ENCODE measurements around the gene PHLPP1. TPM values are rescaled to one million over a fixed set of nuclear protein-coding genes. Genes with fewer than 3 reads are reported as not detected.

The PHLPP1 gene
- total RNA-seq, 1 donor from 2014 or later, result 47.3 TPM

DNA sequence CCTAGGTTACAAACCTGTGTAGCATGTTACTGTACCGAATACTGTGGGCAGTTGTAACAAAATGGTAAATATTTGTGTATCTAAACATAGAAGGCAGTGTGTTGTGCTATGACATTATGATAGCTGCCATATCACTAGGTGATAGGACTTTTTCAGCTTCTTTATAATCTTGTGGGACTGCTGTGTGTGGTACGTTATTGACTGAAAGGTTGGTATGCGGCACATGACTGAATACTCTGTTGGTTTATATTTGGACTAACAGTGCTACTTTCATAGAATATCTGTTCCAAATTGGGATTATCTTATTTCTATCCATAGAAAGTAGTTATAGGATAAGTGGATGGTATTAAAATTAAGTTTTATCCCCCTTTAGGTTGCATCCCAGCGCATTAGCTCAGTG lies 144.7 kb downstream of the PHLPP1 start:
- Mint-ChIP-seq H3K36me3 (ENCODE audit: low read depth, unreplicated experiment) (peaks cover 14% of the 10 kb centered on the region), H3K27me3 (ENCODE audit: unreplicated experiment) (peaks cover 3% of the 10 kb centered on the region), H3K4me3 (ENCODE audit: unreplicated experiment) (no peak overlapping the region), H3K27ac (ENCODE audit: unreplicated experiment) (no peak overlapping the region), H3K9me3 (ENCODE audit: unreplicated experiment) (no peaks in the 10 kb centered on the region), H3K4me1 (ENCODE audit: unreplicated experiment) (peaks cover 18% of the 10 kb centered on the region)
- TF ChIP-seq CTCF (IDR thresholded peaks at IDR 0.05; ENCODE audit: unreplicated experiment), result no peak
- DNase-seq (ENCODE audit: low spot score), result no peak

- DNase-seq (ENCODE audit: low spot score), result no peak
- Mint-ChIP-seq H3K4me1 (ENCODE audit: unreplicated experiment) (peaks cover 11% of the 10 kb centered on the region), H3K36me3 (ENCODE audit: low read depth, unreplicated experiment) (peaks cover 6% of the 10 kb centered on the region), H3K9me3 (ENCODE audit: unreplicated experiment) (no peaks in the 10 kb centered on the region), H3K27ac (ENCODE audit: unreplicated experiment) (no peak overlapping the region), H3K27me3 (ENCODE audit: unreplicated experiment) (peaks cover 3% of the 10 kb centered on the region), H3K4me3 (ENCODE audit: unreplicated experiment) (no peak overlapping the region)
- no peak for TF ChIP-seq CTCF (IDR thresholded peaks at IDR 0.05; ENCODE audit: unreplicated experiment)
These were observed 147.1 kb downstream of the PHLPP1 start for GRCh38 chr18:62862466-62862865.

DNA sequence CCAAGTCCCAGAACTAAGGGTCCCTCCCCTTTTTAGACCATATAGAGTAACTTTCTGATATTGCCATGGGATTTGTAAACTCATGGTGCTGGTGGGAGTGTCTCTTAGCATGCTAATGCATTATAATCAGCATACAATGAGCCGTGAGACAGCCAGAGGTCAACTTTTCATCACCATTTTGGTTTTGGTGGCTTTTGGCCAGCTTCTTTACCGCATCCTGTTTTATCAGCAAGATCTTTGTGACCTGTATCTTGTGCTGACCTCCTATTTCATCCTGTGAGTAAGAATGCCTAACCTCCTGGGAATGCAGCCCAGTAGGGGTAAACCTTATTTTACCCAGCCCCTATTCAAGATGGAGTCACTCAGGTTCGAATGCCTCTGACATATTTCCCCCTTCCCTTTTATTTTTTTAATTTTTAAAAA lies 148.2 kb downstream of the PHLPP1 start:
- Mint-ChIP-seq H3K27ac (ENCODE audit: unreplicated experiment) (no peak overlapping the region), H3K36me3 (ENCODE audit: low read depth, unreplicated experiment) (peaks cover 6% of the 10 kb centered on the region), H3K9me3 (ENCODE audit: unreplicated experiment) (no peaks in the 10 kb centered on the region), H3K4me1 (ENCODE audit: unreplicated experiment) (peaks cover 3% of the 10 kb centered on the region), H3K27me3 (ENCODE audit: unreplicated experiment) (peaks cover 3% of the 10 kb centered on the region), H3K4me3 (ENCODE audit: unreplicated experiment) (no peak overlapping the region)
- no peak for TF ChIP-seq CTCF (IDR thresholded peaks at IDR 0.05; ENCODE audit: unreplicated experiment)
- no peak for DNase-seq (ENCODE audit: low spot score)

- TF ChIP-seq CTCF (IDR thresholded peaks at IDR 0.05; ENCODE audit: unreplicated experiment), result no peak
- Mint-ChIP-seq H3K27ac (ENCODE audit: unreplicated experiment) (no peak overlapping the region), H3K36me3 (ENCODE audit: low read depth, unreplicated experiment) (peaks cover 6% of the 10 kb centered on the region), H3K4me1 (ENCODE audit: unreplicated experiment) (no peaks in the 10 kb centered on the region), H3K9me3 (ENCODE audit: unreplicated experiment) (no peaks in the 10 kb centered on the region), H3K27me3 (ENCODE audit: unreplicated experiment) (no peaks in the 10 kb centered on the region), H3K4me3 (ENCODE audit: unreplicated experiment) (no peak overlapping the region)
- DNase-seq (ENCODE audit: low spot score), result no peak
These were observed 150.2 kb downstream of the PHLPP1 start for GRCh38 chr18:62865498-62865897.

DNA sequence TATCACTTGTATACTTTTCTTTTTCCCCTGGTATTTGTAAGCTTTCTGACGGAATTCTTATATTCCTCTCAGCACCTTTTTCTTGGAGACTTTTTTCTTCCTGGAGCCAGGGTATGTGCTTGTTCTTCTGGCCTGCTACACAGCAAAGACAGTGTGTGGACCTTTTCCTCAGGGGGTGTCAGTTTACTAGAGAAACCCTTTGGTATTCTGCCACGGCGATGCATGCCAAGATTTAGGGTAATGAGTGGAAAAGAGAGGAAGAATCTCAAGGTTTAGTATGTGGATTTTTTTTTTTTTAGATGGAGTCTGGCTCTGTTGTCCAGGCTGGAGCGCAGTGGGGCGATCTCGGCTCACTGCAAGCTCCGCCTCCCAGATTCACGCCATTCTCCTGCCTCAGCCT lies 152.2 kb downstream of the PHLPP1 start:
- Mint-ChIP-seq H3K4me1 (ENCODE audit: unreplicated experiment) (no peaks in the 10 kb centered on the region), H3K27me3 (ENCODE audit: unreplicated experiment) (peaks cover 1% of the 10 kb centered on the region), H3K27ac (ENCODE audit: unreplicated experiment) (no peak overlapping the region), H3K9me3 (ENCODE audit: unreplicated experiment) (no peaks in the 10 kb centered on the region), H3K36me3 (ENCODE audit: low read depth, unreplicated experiment) (peaks cover 4% of the 10 kb centered on the region), H3K4me3 (ENCODE audit: unreplicated experiment) (no peak overlapping the region)
- no peak for DNase-seq (ENCODE audit: low spot score)
- no peak for TF ChIP-seq CTCF (IDR thresholded peaks at IDR 0.05; ENCODE audit: unreplicated experiment)

All from endothelial cell (in vitro differentiated cells).